Upper lobe of left lung (tissue), 4 donors: Measurements from ENCODE around the gene SMOC1.

Experiments
- EP300 ChIP-seq, 4 donors: sonication (generic); formaldehyde crosslinking; IDR thresholded peaks; one replicate each; pipeline ENCODE4 v1.5.1; 2017; ENCODE audit warnings: antibody characterized with exemption in 4 of 4, control low read depth in 2 of 4
- POLR2A ChIP-seq, 4 donors: fragments of 450-650 bp; IDR thresholded peaks; one replicate each; pipeline ENCODE4 v1.5.1; 2016 to 2017; ENCODE audit warnings: antibody characterized with exemption in 4 of 4, mild to moderate bottlenecking in 2 of 4
- TF ChIP-seq, protein P1 (sequence below), 6 experiments: fragments of 450-650 bp in 4 of 6; fragments of 200-600 bp in 2 of 6; sonication (generic) in 2 of 6; IDR thresholded peaks; one replicate each; pipeline ENCODE4 v1.5.1; 2016 to 2019; ENCODE audit warnings: antibody characterized with exemption in 6 of 6

DNA sequence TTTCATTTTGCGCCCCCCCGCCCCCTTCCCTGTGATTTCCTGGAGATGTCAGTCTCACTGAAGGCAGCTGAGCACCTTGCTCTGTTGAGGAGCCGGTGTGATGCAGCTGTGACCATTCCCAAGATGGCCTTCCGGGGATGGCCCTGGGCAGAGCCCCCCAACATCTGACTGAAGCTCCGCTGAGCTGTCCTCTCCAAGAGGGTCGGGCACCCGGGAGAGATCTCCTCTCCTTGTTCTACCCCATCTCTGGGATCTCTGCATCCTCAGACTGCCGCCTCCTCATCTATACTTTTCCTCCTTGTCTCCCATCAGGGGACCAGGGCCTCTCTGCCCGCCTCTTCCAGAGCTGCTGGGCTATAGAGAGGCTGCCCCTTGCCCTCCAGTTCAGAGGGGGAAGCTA is 965 bp upstream of the SMOC1 start:
- TF ChIP-seq, protein P1, sequence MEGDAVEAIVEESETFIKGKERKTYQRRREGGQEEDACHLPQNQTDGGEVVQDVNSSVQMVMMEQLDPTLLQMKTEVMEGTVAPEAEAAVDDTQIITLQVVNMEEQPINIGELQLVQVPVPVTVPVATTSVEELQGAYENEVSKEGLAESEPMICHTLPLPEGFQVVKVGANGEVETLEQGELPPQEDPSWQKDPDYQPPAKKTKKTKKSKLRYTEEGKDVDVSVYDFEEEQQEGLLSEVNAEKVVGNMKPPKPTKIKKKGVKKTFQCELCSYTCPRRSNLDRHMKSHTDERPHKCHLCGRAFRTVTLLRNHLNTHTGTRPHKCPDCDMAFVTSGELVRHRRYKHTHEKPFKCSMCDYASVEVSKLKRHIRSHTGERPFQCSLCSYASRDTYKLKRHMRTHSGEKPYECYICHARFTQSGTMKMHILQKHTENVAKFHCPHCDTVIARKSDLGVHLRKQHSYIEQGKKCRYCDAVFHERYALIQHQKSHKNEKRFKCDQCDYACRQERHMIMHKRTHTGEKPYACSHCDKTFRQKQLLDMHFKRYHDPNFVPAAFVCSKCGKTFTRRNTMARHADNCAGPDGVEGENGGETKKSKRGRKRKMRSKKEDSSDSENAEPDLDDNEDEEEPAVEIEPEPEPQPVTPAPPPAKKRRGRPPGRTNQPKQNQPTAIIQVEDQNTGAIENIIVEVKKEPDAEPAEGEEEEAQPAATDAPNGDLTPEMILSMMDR (IDR thresholded peaks at IDR 0.05), result no peak
- TF ChIP-seq POLR2A (IDR thresholded peaks at IDR 0.05) (no peak), EP300 (IDR thresholded peaks at IDR 0.05) (no peak)
